ENCODE data around the gene FAM151B. TPM values are rescaled to one million over a fixed set of nuclear protein-coding genes. Genes with fewer than 3 reads are reported as not detected.
"Not testable (repeated sequence)": the region's sequence is repeated elsewhere in the genome, so short reads cannot be mapped to it uniquely, and the experiment has no call there.

FAM151B gene
- total RNA-seq, 1 experiment from 2014 or later = 0.60 TPM

DNA sequence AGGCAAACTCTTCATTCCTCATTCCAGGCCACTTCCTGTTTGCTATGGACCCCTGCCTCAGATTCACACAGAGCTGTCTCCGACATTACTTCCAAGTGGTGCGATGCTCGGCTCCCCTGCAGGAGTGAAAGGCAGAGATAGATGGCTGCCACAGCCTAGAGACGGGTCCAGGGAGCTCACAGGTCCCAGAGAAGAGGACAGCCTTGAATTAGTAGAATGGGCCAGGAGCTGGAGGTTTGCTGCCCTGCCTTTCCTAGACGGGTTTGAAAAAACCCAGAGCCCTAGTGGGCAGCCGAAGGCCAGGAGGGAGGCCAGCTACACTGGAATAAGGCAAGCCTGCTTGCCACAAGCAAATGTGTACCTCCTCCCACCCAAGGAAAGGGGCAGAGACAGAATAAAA, 80.4 kb downstream of the FAM151B start:
- Histone ChIP-seq H2AFZ (ENCODE audit: low read length) (no peak overlapping the region), H3K4me2 (ENCODE audit: low read depth, low read length, poor library complexity, severe bottlenecking) (no peak overlapping the region), H3K9me3 (ENCODE audit: low read length) (no peaks in the 10 kb centered on the region), H3K9me2 (replicated peaks; ENCODE audit: insufficient read depth, low read length) (no peaks in the 10 kb centered on the region), H3K79me2 (ENCODE audit: low read length) (no peaks in the 10 kb centered on the region), H3K27me3 (ENCODE audit: low read length) (no peaks in the 10 kb centered on the region), H3K36me3 (ENCODE audit: insufficient read depth, low read length) (no peaks in the 10 kb centered on the region), H4K20me1 (ENCODE audit: insufficient read depth, low read depth, low read length) (no peaks in the 10 kb centered on the region), H3K4me3 (ENCODE audit: low read length) (no peak overlapping the region), H3K4me1 (ENCODE audit: low read length) (no peaks in the 10 kb centered on the region), H3K9ac (ENCODE audit: low read length) (no peak overlapping the region), H3K27ac (ENCODE audit: low read length) (no peak overlapping the region)
- no peak for DNase-seq

DNA sequence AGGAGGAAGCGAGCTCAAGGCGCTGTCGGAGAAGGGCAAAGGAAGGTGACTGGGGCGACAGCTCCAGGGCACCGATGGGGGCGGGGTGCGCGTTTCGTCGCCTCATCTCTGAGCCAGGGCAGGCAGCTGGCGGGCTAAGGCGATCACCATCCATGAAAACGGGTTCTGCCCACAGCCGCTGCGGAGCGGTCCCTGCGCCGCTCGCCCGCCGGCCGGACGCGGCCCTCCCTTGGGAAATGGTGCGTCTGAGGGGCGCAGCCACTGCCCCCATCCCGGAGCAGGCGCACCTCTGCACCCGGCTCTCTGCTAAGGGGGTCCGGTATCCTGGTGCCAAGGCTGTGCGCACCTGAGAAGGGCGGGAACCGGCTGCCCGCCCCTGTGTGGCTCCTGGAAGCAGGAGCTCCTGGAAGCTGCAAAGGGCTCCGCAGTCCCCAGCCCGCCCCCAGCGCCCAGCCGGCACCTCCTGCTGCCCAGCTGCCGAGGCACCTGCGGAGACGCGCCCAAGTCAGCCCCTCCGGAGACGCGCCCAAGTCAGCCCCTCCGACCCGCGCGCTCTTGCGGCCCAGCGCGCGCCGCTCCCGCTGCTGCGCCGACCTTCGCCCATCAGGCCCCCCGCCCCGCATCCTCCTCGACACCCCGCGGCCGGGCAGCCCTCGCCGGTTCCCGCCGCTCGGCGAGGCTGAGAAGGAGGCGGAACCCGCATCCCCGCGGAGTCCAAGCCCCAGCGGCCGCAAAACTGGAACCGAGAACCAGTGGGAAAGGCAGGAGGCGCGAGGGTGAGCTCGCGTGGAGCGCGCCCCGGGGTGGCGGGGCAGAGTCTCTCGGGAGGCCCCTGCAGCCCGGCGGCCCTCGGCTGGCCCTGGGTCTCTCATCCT, 81.4 kb downstream of the FAM151B start:
- DNase-seq = no peak

DNA sequence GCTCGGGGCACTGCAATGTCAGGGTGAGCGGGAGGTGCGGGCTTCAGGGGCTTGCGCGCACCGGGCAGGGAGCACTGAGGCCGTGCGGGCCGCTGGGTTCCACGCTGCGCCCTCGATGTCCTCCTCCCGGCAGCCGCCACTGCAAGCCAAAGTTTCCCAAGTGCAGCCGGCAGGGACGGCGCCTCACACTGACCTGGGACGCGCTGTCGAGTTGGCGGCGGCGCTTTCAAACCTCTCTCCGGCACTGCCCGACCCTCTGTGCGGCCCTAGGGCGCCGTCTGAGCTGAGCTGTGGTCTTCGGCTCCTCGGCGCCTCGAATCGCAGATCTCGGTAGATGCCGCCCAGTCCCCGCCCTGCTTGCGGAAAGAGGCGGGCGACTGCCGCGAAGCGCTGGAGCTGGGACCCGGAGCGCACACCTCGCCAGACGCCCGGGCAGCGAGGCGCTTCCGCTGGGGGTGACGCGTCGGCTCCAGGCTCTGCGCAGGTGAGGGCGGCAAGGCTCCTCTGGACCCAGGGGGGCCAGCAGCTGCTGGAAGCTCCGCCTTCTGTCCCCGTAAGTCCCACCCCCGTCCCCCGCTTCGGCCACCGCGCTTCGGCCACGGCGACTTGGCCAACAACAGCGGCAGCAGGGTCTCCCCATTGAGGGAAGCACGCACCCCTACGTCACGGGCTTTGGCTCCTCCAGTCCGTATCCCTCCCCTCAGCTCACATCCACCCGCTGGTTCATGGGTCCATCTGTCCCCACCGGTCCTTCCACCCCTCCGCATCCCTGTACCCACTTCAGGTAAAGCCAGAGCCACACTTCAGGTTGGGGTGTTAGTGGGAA, 82.3 kb downstream of the FAM151B start, which contains the start of gene ANKRD34B:
Gene ANKRD34B (minus strand): TSS at position 320 of the 826 bp plus-strand sequence. CDS start 10,261 bp downstream, outside the sequence.
- Histone ChIP-seq H3K36me3 (ENCODE audit: insufficient read depth, low read length) (no peaks in the 10 kb centered on the region), H3K4me3 (ENCODE audit: low read length) (no peak within 1 kb of the TSS), H3K79me2 (ENCODE audit: low read length) (no peaks in the 10 kb centered on the region), H3K9me3 (ENCODE audit: low read length) (no peaks in the 10 kb centered on the region), H3K27me3 (ENCODE audit: low read length) (no peaks in the 10 kb centered on the region), H3K9ac (ENCODE audit: low read length) (no peak within 1 kb of the TSS), H3K4me2 (ENCODE audit: low read depth, low read length, poor library complexity, severe bottlenecking) (no peak within 1 kb of the TSS), H3K4me1 (ENCODE audit: low read length) (no peaks in the 10 kb centered on the region), H3K9me2 (replicated peaks; ENCODE audit: insufficient read depth, low read length) (no peaks in the 10 kb centered on the region), H4K20me1 (ENCODE audit: insufficient read depth, low read depth, low read length) (no peaks in the 10 kb centered on the region), H2AFZ (ENCODE audit: low read length) (no peak within 1 kb of the TSS), H3K27ac (ENCODE audit: low read length) (no peak within 1 kb of the TSS)
- no peak for DNase-seq

More for the DNA sequence above, 81.4 kb downstream of the FAM151B start:
- Histone ChIP-seq H3K4me2 (ENCODE audit: low read depth, low read length, poor library complexity, severe bottlenecking) (no peak overlapping the region), H3K27me3 (ENCODE audit: low read length) (no peaks in the 10 kb centered on the region), H3K9me3 (ENCODE audit: low read length) (no peaks in the 10 kb centered on the region), H3K36me3 (ENCODE audit: insufficient read depth, low read length) (no peaks in the 10 kb centered on the region), H3K79me2 (ENCODE audit: low read length) (no peaks in the 10 kb centered on the region), H3K4me1 (ENCODE audit: low read length) (no peaks in the 10 kb centered on the region), H4K20me1 (ENCODE audit: insufficient read depth, low read depth, low read length) (no peaks in the 10 kb centered on the region), H3K4me3 (ENCODE audit: low read length) (no peak overlapping the region), H2AFZ (ENCODE audit: low read length) (no peak overlapping the region), H3K9me2 (replicated peaks; ENCODE audit: insufficient read depth, low read length) (no peaks in the 10 kb centered on the region), H3K9ac (ENCODE audit: low read length) (no peak overlapping the region), H3K27ac (ENCODE audit: low read length) (no peak overlapping the region)

DNA sequence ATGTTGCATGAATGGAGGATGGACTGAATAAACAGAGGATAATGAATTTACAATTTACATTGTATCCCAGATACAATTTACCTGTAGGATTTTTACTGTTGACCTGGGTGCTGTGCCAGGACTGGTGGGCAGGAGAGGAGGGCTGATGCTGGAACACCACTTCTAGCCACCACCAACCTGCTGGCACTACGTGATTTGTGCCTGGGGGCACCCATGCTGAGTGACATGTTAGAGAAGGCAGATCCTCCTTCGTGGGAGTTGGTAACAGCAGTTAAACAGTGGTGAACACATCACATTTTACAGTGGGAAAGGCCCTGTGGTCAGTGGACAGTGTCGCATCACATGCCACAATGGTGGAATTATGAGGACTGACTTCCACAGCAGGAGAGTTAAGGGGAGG, 85.2 kb downstream of the FAM151B start:
- no peaks in the 10 kb centered on the region for H4K20me1 ChIP-seq (ENCODE audit: insufficient read depth, low read depth, low read length)
- H3K27ac ChIP-seq (ENCODE audit: low read length) = no peak overlapping the region
- H3K4me1 ChIP-seq (ENCODE audit: low read length) = no peaks in the 10 kb centered on the region
- no peak overlapping the region for H3K4me2 ChIP-seq (ENCODE audit: low read depth, low read length, poor library complexity, severe bottlenecking)
- H3K36me3 ChIP-seq (ENCODE audit: insufficient read depth, low read length) = no peaks in the 10 kb centered on the region
- DNase-seq = no peak
- no peaks in the 10 kb centered on the region for H3K27me3 ChIP-seq (ENCODE audit: low read length)
- no peak overlapping the region for H2AFZ ChIP-seq (ENCODE audit: low read length)
- H3K9me2 ChIP-seq (replicated peaks; ENCODE audit: insufficient read depth, low read length) = no peaks in the 10 kb centered on the region
- no peak overlapping the region for H3K9ac ChIP-seq (ENCODE audit: low read length)
- H3K79me2 ChIP-seq (ENCODE audit: low read length) = no peaks in the 10 kb centered on the region
- H3K4me3 ChIP-seq (ENCODE audit: low read length) = no peak overlapping the region
- no peaks in the 10 kb centered on the region for H3K9me3 ChIP-seq (ENCODE audit: low read length)

DNA sequence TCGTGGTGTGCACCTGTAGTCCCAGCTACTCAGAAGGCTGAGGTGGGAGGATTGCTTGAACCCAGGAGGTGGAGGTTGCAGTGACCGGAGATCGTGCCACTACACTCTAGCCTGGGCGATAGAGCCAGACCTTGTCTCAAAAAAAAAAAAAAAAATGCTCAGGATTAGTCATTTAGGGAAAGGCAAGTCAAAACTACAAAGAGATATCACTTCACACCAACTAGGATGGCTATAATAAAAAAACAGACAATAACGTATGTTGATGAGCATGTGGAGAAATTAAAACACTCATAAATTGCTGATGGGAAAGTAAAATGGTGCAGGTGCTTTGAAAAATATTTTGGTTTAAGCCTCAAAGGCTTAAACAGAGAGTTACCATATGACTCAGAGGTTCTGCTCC, 88.5 kb downstream of the FAM151B start:
- H3K4me3 ChIP-seq (ENCODE audit: low read length) = no peak overlapping the region
- no peaks in the 10 kb centered on the region for H4K20me1 ChIP-seq (ENCODE audit: insufficient read depth, low read depth, low read length)
- H3K36me3 ChIP-seq (ENCODE audit: insufficient read depth, low read length) = no peaks in the 10 kb centered on the region
- H3K9ac ChIP-seq (ENCODE audit: low read length) = no peak overlapping the region
- H3K9me3 ChIP-seq (ENCODE audit: low read length) = no peaks in the 10 kb centered on the region
- DNase-seq = no peak
- peaks cover 3% of the 10 kb centered on the region for H3K4me1 ChIP-seq (ENCODE audit: low read length)
- no peaks in the 10 kb centered on the region for H3K27me3 ChIP-seq (ENCODE audit: low read length)
- no peak overlapping the region for H3K4me2 ChIP-seq (ENCODE audit: low read depth, low read length, poor library complexity, severe bottlenecking)
- H3K79me2 ChIP-seq (ENCODE audit: low read length) = no peaks in the 10 kb centered on the region
- H2AFZ ChIP-seq (ENCODE audit: low read length) = no peak overlapping the region
- no peak overlapping the region for H3K27ac ChIP-seq (ENCODE audit: low read length)
- H3K9me2 ChIP-seq (replicated peaks; ENCODE audit: insufficient read depth, low read length) = no peaks in the 10 kb centered on the region

DNA sequence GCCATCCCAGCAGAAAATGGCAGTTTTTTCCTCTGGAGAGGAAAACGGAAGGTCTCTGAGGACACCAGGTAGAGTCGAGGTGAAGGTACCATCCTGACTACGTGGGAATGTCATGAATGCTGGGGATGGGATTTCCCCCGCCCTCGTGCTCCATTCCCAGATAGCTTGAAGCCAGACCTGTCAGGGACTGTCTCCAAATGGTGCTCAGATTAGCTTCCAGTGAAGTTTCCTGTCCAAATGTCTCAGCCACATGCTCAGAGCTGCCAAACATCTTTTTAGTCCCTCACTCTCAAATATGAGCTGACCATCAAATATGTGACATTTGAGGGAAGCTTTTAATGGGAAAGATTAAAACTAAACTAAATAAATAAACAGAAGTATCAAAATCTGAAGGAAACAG, 89.8 kb downstream of the FAM151B start:
- Histone ChIP-seq H2AFZ (ENCODE audit: low read length) (no peak overlapping the region), H3K4me1 (ENCODE audit: low read length) (peaks cover 3% of the 10 kb centered on the region), H3K79me2 (ENCODE audit: low read length) (no peaks in the 10 kb centered on the region), H3K36me3 (ENCODE audit: insufficient read depth, low read length) (no peaks in the 10 kb centered on the region), H3K4me2 (ENCODE audit: low read depth, low read length, poor library complexity, severe bottlenecking) (no peak overlapping the region), H3K4me3 (ENCODE audit: low read length) (no peak overlapping the region), H3K27me3 (ENCODE audit: low read length) (no peaks in the 10 kb centered on the region), H4K20me1 (ENCODE audit: insufficient read depth, low read depth, low read length) (no peaks in the 10 kb centered on the region), H3K9ac (ENCODE audit: low read length) (no peak overlapping the region), H3K9me3 (ENCODE audit: low read length) (no peaks in the 10 kb centered on the region), H3K9me2 (replicated peaks; ENCODE audit: insufficient read depth, low read length) (no peaks in the 10 kb centered on the region), H3K27ac (ENCODE audit: low read length) (no peak overlapping the region)
- no peak for DNase-seq

DNA sequence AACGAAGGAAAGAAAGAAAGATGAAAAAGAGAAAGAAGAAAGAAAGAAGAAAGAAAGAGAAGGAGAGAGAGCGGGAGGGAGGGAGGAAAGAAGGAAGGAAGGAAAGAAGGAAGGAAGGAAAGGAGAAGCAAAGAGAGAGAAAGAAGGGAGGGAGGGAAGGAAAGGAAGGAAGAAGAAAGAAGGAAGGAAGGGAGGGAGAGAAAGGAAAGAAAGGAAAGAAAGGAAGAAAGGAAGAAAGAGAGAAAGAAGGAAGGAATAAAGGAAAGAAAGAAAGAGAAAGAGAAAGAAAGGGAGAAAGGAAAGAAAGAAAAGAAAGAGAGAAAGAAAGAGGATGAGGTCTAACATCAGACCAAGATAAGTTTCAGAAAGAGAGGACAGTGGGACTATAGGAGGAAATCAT, 91.2 kb downstream of the FAM151B start:
- no peaks in the 10 kb centered on the region for H3K27me3 ChIP-seq (ENCODE audit: low read length)
- no peak for DNase-seq
- no peaks in the 10 kb centered on the region for H4K20me1 ChIP-seq (ENCODE audit: insufficient read depth, low read depth, low read length)
- no peak overlapping the region for H2AFZ ChIP-seq (ENCODE audit: low read length)
- no peak overlapping the region for H3K9ac ChIP-seq (ENCODE audit: low read length)
- H3K4me1 ChIP-seq (ENCODE audit: low read length) = peaks cover 3% of the 10 kb centered on the region
- H3K4me3 ChIP-seq (ENCODE audit: low read length) = no peak overlapping the region
- no peaks in the 10 kb centered on the region for H3K79me2 ChIP-seq (ENCODE audit: low read length)
- H3K27ac ChIP-seq (ENCODE audit: low read length) = no peak overlapping the region
- H3K4me2 ChIP-seq (ENCODE audit: low read depth, low read length, poor library complexity, severe bottlenecking) = no peak overlapping the region
- no peaks in the 10 kb centered on the region for H3K9me3 ChIP-seq (ENCODE audit: low read length)
- H3K9me2 ChIP-seq (replicated peaks; ENCODE audit: insufficient read depth, low read length) = no peaks in the 10 kb centered on the region
- H3K36me3 ChIP-seq (ENCODE audit: insufficient read depth, low read length) = no peaks in the 10 kb centered on the region

DNA sequence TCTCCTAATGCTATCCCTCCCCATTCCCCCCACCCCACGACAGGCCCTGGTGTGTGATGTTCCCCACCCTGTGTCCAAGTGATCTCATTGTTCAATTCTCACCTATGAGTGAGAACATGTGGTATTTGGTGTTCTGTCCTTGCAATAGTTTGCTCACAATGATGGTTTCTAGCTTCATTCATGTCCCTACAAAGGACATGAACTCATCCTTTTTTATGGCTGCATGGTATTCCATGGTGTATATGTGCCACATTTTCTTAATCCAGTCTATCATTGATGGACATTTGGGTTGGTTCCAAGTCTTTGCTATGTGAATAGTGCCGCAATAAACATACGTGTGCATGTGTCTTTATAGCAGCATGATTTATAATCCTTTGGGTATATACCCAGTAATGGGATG, 92.4 kb downstream of the FAM151B start:
- not testable (repeated sequence) for H3K9ac ChIP-seq (ENCODE audit: low read length); H3K79me2 ChIP-seq (ENCODE audit: low read length); H3K27me3 ChIP-seq (ENCODE audit: low read length); H3K4me3 ChIP-seq (ENCODE audit: low read length); H2AFZ ChIP-seq (ENCODE audit: low read length); H3K36me3 ChIP-seq (ENCODE audit: insufficient read depth, low read length); H3K9me2 ChIP-seq (replicated peaks; ENCODE audit: insufficient read depth, low read length); H3K4me1 ChIP-seq (ENCODE audit: low read length); H3K27ac ChIP-seq (ENCODE audit: low read length); DNase-seq; H4K20me1 ChIP-seq (ENCODE audit: insufficient read depth, low read depth, low read length); H3K9me3 ChIP-seq (ENCODE audit: low read length); H3K4me2 ChIP-seq (ENCODE audit: low read depth, low read length, poor library complexity, severe bottlenecking)
